RWPE1 (cell line): ENCODE results near the gene PPP1R15B.
A peak's percentile ranks its signal among the peaks of the same experiment; 100 is the strongest.

ENCODE experiments used
- CTCF ChIA-PET: fragments of 350-600 bp; sonication (Branson Sonifier 250); formaldehyde crosslinking; extraction: SDS; loops from one replicate; lab custom pipeline; 2021; lab: Yijun Ruan, JAX
- POLR2A ChIA-PET: fragments of 400-600 bp; formaldehyde crosslinking; extraction: SDS; loops from one replicate; lab custom pipeline; 2020; ENCODE audit warnings: antibody characterized with exemption; ENCODE audit not compliant: low non-redundant PET; lab: Yijun Ruan, JAX
- DNase-seq: peaks from one replicate; pipeline ENCODE4 v3.0.0; 2012; ENCODE audit warnings: low spot score
- H3K27ac ChIP-seq: fragments of 450-650 bp; 2 replicates; pipeline ENCODE4 v1.5.1; 2017
- CTCF ChIP-seq: fragments of 450-650 bp; conservative IDR thresholded peaks from 2 replicates; pipeline ENCODE4 v1.5.1; 2017; ENCODE audit warnings: low read depth, mild to moderate bottlenecking

The PPP1R15B gene

GRCh38 chr1:204401730-204402129, 9.9 kb downstream of the PPP1R15B start:
- DNase-seq: no peak
- POLR2A ChIA-PET: interaction anchor here (0.6 kb wide), 1 partner anchor 14 kb away, joined by 3 read pairs; no protein-coding TSS in a partner anchor
- no peak overlapping the region for H3K27ac ChIP-seq
- CTCF ChIA-PET: interaction anchor here (1.0 to 1.5 kb wide), 2 partner anchors 39 to 102 kb away, joined by 4 to 8 read pairs; no protein-coding TSS in a partner anchor
- no peak for TF ChIP-seq CTCF

DNA sequence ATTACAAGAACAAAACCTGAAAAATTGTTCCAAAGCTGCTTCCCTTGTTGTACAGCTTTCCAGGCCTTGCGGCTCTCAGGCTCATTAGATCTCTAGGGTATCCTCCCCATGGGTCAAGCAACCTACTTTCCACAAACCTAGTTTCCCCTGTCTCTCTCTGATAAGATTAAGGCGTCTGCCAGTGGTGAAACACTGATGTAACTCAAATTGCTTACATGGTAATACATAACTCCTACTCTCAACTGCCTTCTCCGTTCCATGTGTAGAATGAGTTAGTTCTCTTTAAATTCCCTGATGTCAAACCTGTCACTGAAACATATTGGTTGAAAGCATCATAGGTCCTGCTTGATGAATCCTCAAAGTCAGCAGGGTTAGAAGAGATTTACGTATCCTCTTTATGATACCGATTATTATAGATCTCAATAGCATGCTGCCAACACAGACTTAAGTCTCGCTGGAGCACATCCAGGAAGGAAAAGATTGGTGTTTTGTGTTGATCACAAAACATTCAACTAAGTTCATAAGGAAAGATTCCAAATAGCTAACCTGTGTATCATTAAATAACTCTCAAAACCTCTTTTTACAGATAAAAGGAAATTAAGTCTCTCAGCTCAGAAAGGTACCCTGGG, 10.6 kb downstream of the PPP1R15B start:
- ChIA-PET POLR2A (interaction anchor here (0.6 kb wide), 1 partner anchor 15 kb away, joined by 3 read pairs; no protein-coding TSS in a partner anchor), CTCF (interaction anchor here (0.6 to 1.5 kb wide), 6 partner anchors 31 to 252 kb away, joined by 3 to 8 read pairs (median 4); no protein-coding TSS in a partner anchor)
- TF ChIP-seq CTCF: no peak
- no peak for DNase-seq
- H3K27ac ChIP-seq: no peak overlapping the region

GRCh38 chr1:204398197-204399125, 13.2 kb downstream of the PPP1R15B start:
- ChIA-PET CTCF (interaction anchor here (0.5 to 2.8 kb wide), 59 partner anchors 10 to 1535 kb away, joined by 3 to 40 read pairs (median 4); partner anchors contain the start of genes GOLT1A, MDM4, PIK3C2B and REN), POLR2A (no interaction called here)
- peak; percentile 98 for DNase-seq
- peak overlapping the region; percentile 61 for H3K27ac ChIP-seq
- peak; percentile 86 for TF ChIP-seq CTCF

DNA sequence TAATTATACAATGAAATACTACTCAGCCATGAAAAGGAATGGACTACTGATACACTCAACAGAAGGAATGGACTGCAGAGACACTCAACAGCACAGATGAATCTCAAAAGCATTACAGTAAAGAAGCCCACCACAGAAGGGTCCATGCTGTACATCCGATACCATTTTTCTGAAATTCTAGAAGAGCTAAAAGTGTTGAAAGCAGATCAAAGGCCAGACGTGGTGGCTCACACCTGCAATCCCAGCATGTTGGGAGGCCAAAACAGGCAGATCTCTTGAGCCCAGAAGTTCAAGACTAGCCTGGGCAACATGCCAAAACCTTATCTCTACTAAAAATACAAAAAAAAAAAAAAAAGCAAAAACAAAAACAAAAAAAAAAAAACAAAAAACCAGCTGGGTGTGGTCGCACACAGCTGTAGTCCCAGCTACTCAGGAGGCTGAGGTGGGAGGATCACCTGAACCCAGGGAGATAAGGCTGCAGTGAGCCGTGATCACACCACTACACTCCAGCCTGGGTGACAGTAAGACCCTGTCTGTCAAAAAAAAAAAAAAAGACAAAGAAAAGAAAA, 15.5 kb downstream of the PPP1R15B start:
- ChIA-PET POLR2A (interaction anchor here (0.6 kb wide), 1 partner anchor 14 kb away, joined by 6 read pairs; no protein-coding TSS in a partner anchor), CTCF (interaction anchor here (0.7 to 1.7 kb wide), 3 partner anchors 107 to 219 kb away, joined by 3 to 7 read pairs (median 4); no protein-coding TSS in a partner anchor)
- no peak for TF ChIP-seq CTCF
- no peak for DNase-seq
- H3K27ac ChIP-seq: no peak overlapping the region

- no peak overlapping the region for H3K27ac ChIP-seq
- DNase-seq: no peak
- no peak for TF ChIP-seq CTCF
- ChIA-PET POLR2A (interaction anchor here (0.7 kb wide), 1 partner anchor 110 kb away, joined by 3 read pairs; no protein-coding TSS in a partner anchor), CTCF (interaction anchor here (0.7 to 1.1 kb wide), 3 partner anchors 28 to 208 kb away, joined by 3 to 4 read pairs (median 4); partner anchors contain the start of gene PIK3C2B)
Observed at GRCh38 chr1:204391629-204392028, 20.0 kb downstream of the PPP1R15B start.
